Fibroblast of lung (primary cell): ENCODE results near the gene ARID1B.

Experiments
- EZH2 ChIP-seq: IDR thresholded peaks from 2 replicates; pipeline ENCODE4 v1.5.1; 2012; ENCODE audit warnings: low read length, control low read depth, mild to moderate bottlenecking; ENCODE audit errors: missing control alignments
- TF ChIP-seq, protein P1 (sequence below), 2 donors: IDR thresholded peaks in 1 of 2; conservative IDR thresholded peaks in 1 of 2; 1 replicate in 1 of 2; 2 replicates in 1 of 2; pipeline ENCODE4 v1.5.1; 2011 to 2012; ENCODE audit warnings: low read length in 2 of 2, control low read depth in 1 of 2, inconsistent platforms in 1 of 2, low read depth in 1 of 2, mild to moderate bottlenecking in 1 of 2

DNA sequence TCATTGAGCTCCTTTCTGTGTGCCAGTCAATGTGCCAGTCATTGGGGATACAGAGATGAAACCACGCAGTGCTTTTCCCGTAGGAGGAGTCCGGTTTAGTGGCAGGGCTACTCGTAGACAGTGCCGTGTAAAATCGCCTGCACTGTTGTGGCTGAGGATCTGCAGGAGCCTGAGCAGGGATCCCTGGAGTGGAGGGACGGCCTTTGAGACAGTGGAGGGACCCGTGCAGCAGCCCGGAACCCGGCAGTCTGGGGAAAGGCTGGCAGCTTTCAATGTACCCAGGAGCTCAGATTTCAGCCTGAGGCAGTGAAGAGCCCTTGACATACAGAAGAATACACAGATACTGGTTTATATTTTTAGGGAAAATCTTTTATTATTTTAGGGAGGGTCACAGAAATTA is 203.3 kb downstream of the ARID1B start:
- TF ChIP-seq, protein P1, sequence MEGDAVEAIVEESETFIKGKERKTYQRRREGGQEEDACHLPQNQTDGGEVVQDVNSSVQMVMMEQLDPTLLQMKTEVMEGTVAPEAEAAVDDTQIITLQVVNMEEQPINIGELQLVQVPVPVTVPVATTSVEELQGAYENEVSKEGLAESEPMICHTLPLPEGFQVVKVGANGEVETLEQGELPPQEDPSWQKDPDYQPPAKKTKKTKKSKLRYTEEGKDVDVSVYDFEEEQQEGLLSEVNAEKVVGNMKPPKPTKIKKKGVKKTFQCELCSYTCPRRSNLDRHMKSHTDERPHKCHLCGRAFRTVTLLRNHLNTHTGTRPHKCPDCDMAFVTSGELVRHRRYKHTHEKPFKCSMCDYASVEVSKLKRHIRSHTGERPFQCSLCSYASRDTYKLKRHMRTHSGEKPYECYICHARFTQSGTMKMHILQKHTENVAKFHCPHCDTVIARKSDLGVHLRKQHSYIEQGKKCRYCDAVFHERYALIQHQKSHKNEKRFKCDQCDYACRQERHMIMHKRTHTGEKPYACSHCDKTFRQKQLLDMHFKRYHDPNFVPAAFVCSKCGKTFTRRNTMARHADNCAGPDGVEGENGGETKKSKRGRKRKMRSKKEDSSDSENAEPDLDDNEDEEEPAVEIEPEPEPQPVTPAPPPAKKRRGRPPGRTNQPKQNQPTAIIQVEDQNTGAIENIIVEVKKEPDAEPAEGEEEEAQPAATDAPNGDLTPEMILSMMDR (conservative IDR thresholded peaks at IDR 0.05 in 1 of 2, IDR thresholded peaks at IDR 0.05 in 1 of 2; ENCODE audit: low read depth in 1 of 2, low read length in 2 of 2) = no peak
- TF ChIP-seq EZH2 = no peak
